GM18499 (cell line): ENCODE results near the gene COQ5.

Experiments used
- ATAC-seq: cut with Tn5 transposase; IDR thresholded peaks from one replicate; pipeline ENCODE4 v1.9.1; 2021; ENCODE audit warnings: moderate number of reproducible peaks; ENCODE audit not compliant: insufficient read depth, unreplicated experiment

The COQ5 gene

GRCh38 chr12:120485961-120486881 is 42.7 kb downstream of the COQ5 start:
- no peak for ATAC-seq

- no peak for ATAC-seq
Observed at GRCh38 chr12:120483621-120484020, 45.3 kb downstream of the COQ5 start.

GRCh38 chr12:120481022-120481767 is 47.8 kb downstream of the COQ5 start:
- ATAC-seq, result no peak

- ATAC-seq, result no peak
Observed at GRCh38 chr12:120480211-120480610, 48.7 kb downstream of the COQ5 start.

- no peak for ATAC-seq
Observed at GRCh38 chr12:120479458-120479857, 49.5 kb downstream of the COQ5 start.

GRCh38 chr12:120475643-120476042 is 53.3 kb downstream of the COQ5 start:
- no peak for ATAC-seq

- no peak for ATAC-seq
Observed at GRCh38 chr12:120474616-120474960, 54.4 kb downstream of the COQ5 start.

- no peak for ATAC-seq
Observed at GRCh38 chr12:120473807-120474615, 54.9 kb downstream of the COQ5 start.

GRCh38 chr12:120472521-120472920 is 56.4 kb downstream of the COQ5 start:
- ATAC-seq, result no peak

- no peak for ATAC-seq
Observed at GRCh38 chr12:120470150-120470784, 58.7 kb downstream of the COQ5 start.

GRCh38 chr12:120469450-120470149 is 59.4 kb downstream of the COQ5 start, which contains the start of gene SRSF9:
Gene SRSF9, minus strand, starts transcription at chr12:120469748. Its CDS starts 139 bp downstream, at chr12:120469609.
- ATAC-seq, result peak; percentile 57

- no peak for ATAC-seq
Observed at GRCh38 chr12:120468821-120469449, 60.0 kb downstream of the COQ5 start.

- ATAC-seq, result no peak
Observed at GRCh38 chr12:120468325-120468820, 60.6 kb downstream of the COQ5 start.

- no peak for ATAC-seq
Observed at GRCh38 chr12:120467439-120467838, 61.5 kb downstream of the COQ5 start.

GRCh38 chr12:120466560-120467315 is 62.2 kb downstream of the COQ5 start:
- ATAC-seq, result no peak

- ATAC-seq, result no peak
Observed at GRCh38 chr12:120465756-120466155, 63.2 kb downstream of the COQ5 start.

- ATAC-seq, result no peak
Observed at GRCh38 chr12:120463712-120464111, 65.2 kb downstream of the COQ5 start.

GRCh38 chr12:120462099-120462640 is 66.8 kb downstream of the COQ5 start:
- no peak for ATAC-seq
